GM12891 (cell line): ENCODE results near the gene PRM1.

ENCODE experiments used
- DNase-seq: peaks from one replicate; pipeline ENCODE4 v3.0.0; 2011; ENCODE audit warnings: low spot score; ENCODE audit not compliant: insufficient read length
- FAIRE-seq: peaks from 2 replicates; lab custom pipeline; 2011; peaks lifted over from hg19 to GRCh38; lab: Jason Lieb, UNC
- PAX5 ChIP-seq: IDR thresholded peaks from 2 replicates; pipeline ENCODE4 v1.6.1; 2011; ENCODE audit warnings: low read length, moderate library complexity, mild to moderate bottlenecking; ENCODE audit not compliant: insufficient read depth, severe bottlenecking
- POLR2A ChIP-seq: IDR thresholded peaks from 2 replicates; pipeline ENCODE4 v1.6.1; 2011; ENCODE audit warnings: low read depth, low read length, control low read depth
- POLR2AphosphoS5 ChIP-seq: IDR thresholded peaks from 2 replicates; pipeline ENCODE4 v1.6.1; 2011; ENCODE audit warnings: low read depth, low read length, control low read depth
- POU2F2 ChIP-seq: IDR thresholded peaks from 2 replicates; pipeline ENCODE4 v1.6.1; 2011; ENCODE audit warnings: low read depth, mild to moderate bottlenecking, control low read depth, low read length, moderate library complexity
- SPI1 ChIP-seq: IDR thresholded peaks from 2 replicates; pipeline ENCODE4 v1.6.1; 2011; ENCODE audit warnings: low read depth, low read length, control low read depth
- TAF1 ChIP-seq: IDR thresholded peaks from 2 replicates; pipeline ENCODE4 v1.6.1; 2011; ENCODE audit warnings: low read depth, low read length, control low read depth

The PRM1 gene

GRCh38 chr16:11245988-11246387 lies 35.1 kb downstream of the PRM1 start:
- FAIRE-seq (no peak), DNase-seq (no peak)
- TF ChIP-seq POLR2AphosphoS5 = no peak

- TF ChIP-seq POU2F2 (no peak), PAX5 (no peak), SPI1 (no peak), POLR2AphosphoS5 (no peak), TAF1 (no peak), POLR2A (no peak)
- DNase-seq (no peak), FAIRE-seq (no peak)
Measured at GRCh38 chr16:11245222-11245737, 35.9 kb downstream of the PRM1 start.

GRCh38 chr16:11242658-11243057 lies 38.5 kb downstream of the PRM1 start:
- no peak for TF ChIP-seq POLR2A
- TF ChIP-seq PAX5 = no peak
- no peak for TF ChIP-seq POU2F2
- TF ChIP-seq TAF1 = no peak
- TF ChIP-seq POLR2AphosphoS5 = no peak
- no peak for TF ChIP-seq SPI1
- no peak for FAIRE-seq
- no peak for DNase-seq

- FAIRE-seq = no peak
- DNase-seq = no peak
- TF ChIP-seq PAX5 (no peak), TAF1 (no peak), SPI1 (no peak), POLR2AphosphoS5 (no peak), POLR2A (no peak), POU2F2 (no peak)
Measured at GRCh38 chr16:11241480-11242204, 39.5 kb downstream of the PRM1 start.

GRCh38 chr16:11240636-11241473 lies 40.3 kb downstream of the PRM1 start:
- no peak for FAIRE-seq
- no peak for DNase-seq
- TF ChIP-seq SPI1 = no peak
- no peak for TF ChIP-seq POU2F2
- TF ChIP-seq POLR2AphosphoS5 = no peak
- no peak for TF ChIP-seq PAX5
- TF ChIP-seq TAF1 = no peak
- no peak for TF ChIP-seq POLR2A

GRCh38 chr16:11239644-11240632 lies 41.2 kb downstream of the PRM1 start:
- FAIRE-seq = no peak
- TF ChIP-seq POLR2A (no peak), POU2F2 (no peak), SPI1 (no peak), PAX5 (no peak), TAF1 (no peak), POLR2AphosphoS5 (no peak)
- DNase-seq = no peak

GRCh38 chr16:11238272-11239202 lies 42.6 kb downstream of the PRM1 start:
- FAIRE-seq (no peak), DNase-seq (no peak)
- TF ChIP-seq POU2F2 = no peak
- no peak for TF ChIP-seq SPI1
- no peak for TF ChIP-seq POLR2A
- TF ChIP-seq PAX5 = no peak
- TF ChIP-seq TAF1 = no peak
